Measurements from ENCODE around the gene CD2AP.

The CD2AP gene

GRCh38 chr6:47457370-47457769 lies 20.2 kb upstream of the CD2AP start:
- TF ChIP-seq CTCF (IDR thresholded peaks at IDR 0.05; ENCODE audit: insufficient read depth, low read length) = no peak
- TF ChIP-seq REST (IDR thresholded peaks at IDR 0.05; ENCODE audit: insufficient replicate concordance, low read depth) = no peak
- no peak for TF ChIP-seq POLR2AphosphoS5 (IDR thresholded peaks at IDR 0.05; ENCODE audit: low read depth)
- no peak for TF ChIP-seq SPI1 (IDR thresholded peaks at IDR 0.05; ENCODE audit: borderline replicate concordance, low read depth)
- TF ChIP-seq GABPA (IDR thresholded peaks at IDR 0.05; ENCODE audit: low read depth) = no peak
- Histone ChIP-seq H3K27me3 (ENCODE audit: insufficient read depth, poor library complexity, severe bottlenecking) (no peaks in the 10 kb centered on the region), H3K27ac (replicated peaks) (no peak overlapping the region), H3K4me3 (replicated peaks; ENCODE audit: insufficient read depth, low read length) (no peak overlapping the region)
- DNase-seq (ENCODE audit: low read depth in 1 of 2, low spot score in 1 of 2) = no peak

DNA sequence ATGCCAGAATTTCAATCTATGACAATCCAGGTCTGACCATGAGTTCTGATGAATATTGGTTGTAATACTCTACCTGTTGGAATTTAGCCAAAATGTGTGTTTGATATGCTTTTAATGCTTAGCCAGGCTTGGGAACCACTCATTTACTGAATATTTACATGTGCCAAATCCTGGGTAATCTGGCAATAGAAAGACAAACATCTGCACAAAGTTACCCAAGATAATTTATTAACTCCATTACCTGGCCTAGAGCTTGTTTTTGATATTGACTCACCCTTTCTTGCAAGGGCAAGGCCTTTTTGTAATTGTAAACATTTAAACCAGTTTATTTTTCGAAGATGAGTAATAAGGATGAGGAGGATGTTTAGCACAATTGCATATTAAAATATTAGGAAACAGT lies 13.5 kb upstream of the CD2AP start:
- TF ChIP-seq SPI1 (IDR thresholded peaks at IDR 0.05; ENCODE audit: borderline replicate concordance, low read depth) (no peak), CTCF (IDR thresholded peaks at IDR 0.05; ENCODE audit: insufficient read depth, low read length) (no peak), POLR2AphosphoS5 (IDR thresholded peaks at IDR 0.05; ENCODE audit: low read depth) (no peak), REST (IDR thresholded peaks at IDR 0.05; ENCODE audit: insufficient replicate concordance, low read depth) (no peak), GABPA (IDR thresholded peaks at IDR 0.05; ENCODE audit: low read depth) (no peak)
- Histone ChIP-seq H3K4me3 (replicated peaks; ENCODE audit: insufficient read depth, low read length) (no peak overlapping the region), H3K27ac (replicated peaks) (no peak overlapping the region), H3K27me3 (ENCODE audit: insufficient read depth, poor library complexity, severe bottlenecking) (no peaks in the 10 kb centered on the region)
- no peak for DNase-seq (ENCODE audit: low read depth in 1 of 2, low spot score in 1 of 2)

DNA sequence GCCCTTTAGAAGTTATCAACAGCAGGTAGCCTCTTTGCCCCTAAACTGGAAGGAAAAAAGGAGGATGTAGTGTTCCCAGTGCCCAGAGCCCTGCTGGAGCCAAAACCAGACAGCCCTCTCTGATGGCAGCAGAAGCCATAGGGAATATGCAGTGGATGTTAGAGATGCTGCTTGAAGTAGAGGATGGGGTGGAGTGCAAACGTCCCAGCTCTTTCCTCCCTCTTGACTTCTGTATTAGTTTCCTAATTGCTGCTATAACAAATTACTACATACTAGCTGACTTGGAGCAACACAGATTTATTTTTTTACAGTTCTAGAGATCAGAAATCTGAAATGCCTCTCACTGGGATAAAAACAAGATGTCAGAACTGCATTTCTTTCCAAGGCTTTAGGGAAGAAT lies 12.5 kb upstream of the CD2AP start:
- no peak overlapping the region for H3K27ac ChIP-seq (replicated peaks)
- no peaks in the 10 kb centered on the region for H3K27me3 ChIP-seq (ENCODE audit: insufficient read depth, poor library complexity, severe bottlenecking)

More for the DNA sequence above, 12.5 kb upstream of the CD2AP start:
- H3K4me3 ChIP-seq (replicated peaks; ENCODE audit: insufficient read depth, low read length) = no peak overlapping the region
- no peak for DNase-seq (ENCODE audit: low read depth in 1 of 2, low spot score in 1 of 2)
- no peak for TF ChIP-seq SPI1 (IDR thresholded peaks at IDR 0.05; ENCODE audit: borderline replicate concordance, low read depth)
- TF ChIP-seq CTCF (IDR thresholded peaks at IDR 0.05; ENCODE audit: insufficient read depth, low read length) = no peak
- TF ChIP-seq POLR2AphosphoS5 (IDR thresholded peaks at IDR 0.05; ENCODE audit: low read depth) = no peak
- no peak for TF ChIP-seq GABPA (IDR thresholded peaks at IDR 0.05; ENCODE audit: low read depth)
- no peak for TF ChIP-seq REST (IDR thresholded peaks at IDR 0.05; ENCODE audit: insufficient replicate concordance, low read depth)

Measured in HL-60 (cell line).